ENCODE measurements around the gene ZNF813. TPM values are rescaled to one million over a fixed set of nuclear protein-coding genes. Genes with fewer than 3 reads are reported as not detected.

ZNF813 gene
- total RNA-seq, 1 experiment from 2014 or later: 0.61 TPM

- no peak for TF ChIP-seq CTCF (IDR thresholded peaks at IDR 0.05; ENCODE audit: unreplicated experiment)
- Mint-ChIP-seq H3K27me3 (ENCODE audit: insufficient read depth, unreplicated experiment) (no peaks in the 10 kb centered on the region), H3K4me3 (ENCODE audit: unreplicated experiment) (no peak overlapping the region), H3K36me3 (ENCODE audit: insufficient read depth, unreplicated experiment) (no peaks in the 10 kb centered on the region), H3K4me1 (ENCODE audit: insufficient read depth, unreplicated experiment) (peaks cover 6% of the 10 kb centered on the region), H3K9me3 (ENCODE audit: unreplicated experiment) (peaks cover 15% of the 10 kb centered on the region), H3K27ac (ENCODE audit: low read depth, unreplicated experiment) (no peak overlapping the region)
- intact Hi-C loops (cut with micrococcal nuclease): no loop called here
- ChIA-PET CTCF (interaction anchor here (0.6 kb wide), 1 partner anchor 769 kb away, joined by 3 read pairs; no protein-coding TSS in a partner anchor), POLR2A (interaction anchor here (0.6 kb wide), 1 partner anchor 92 kb away, joined by 5 read pairs; no protein-coding TSS in a partner anchor)
- no TSS peak for BruUV-seq (replicated peaks)
- no peak for DNase-seq (ENCODE audit: unreplicated experiment)
Measured at GRCh38 chr19:53517114-53517741, 49.7 kb downstream of the ZNF813 start.

- Mint-ChIP-seq H3K36me3 (ENCODE audit: insufficient read depth, unreplicated experiment) (no peaks in the 10 kb centered on the region), H3K27me3 (ENCODE audit: insufficient read depth, unreplicated experiment) (no peaks in the 10 kb centered on the region), H3K9me3 (ENCODE audit: unreplicated experiment) (peaks cover 15% of the 10 kb centered on the region), H3K4me1 (ENCODE audit: insufficient read depth, unreplicated experiment) (peaks cover 6% of the 10 kb centered on the region), H3K27ac (ENCODE audit: low read depth, unreplicated experiment) (no peak overlapping the region), H3K4me3 (ENCODE audit: unreplicated experiment) (no peak overlapping the region)
- intact Hi-C loops (cut with micrococcal nuclease): no loop called here
- POLR2A ChIA-PET: no interaction called here
- BruUV-seq (replicated peaks): no TSS peak
- CTCF ChIA-PET: no interaction called here
- TF ChIP-seq CTCF (IDR thresholded peaks at IDR 0.05; ENCODE audit: unreplicated experiment): no peak
- no peak for DNase-seq (ENCODE audit: unreplicated experiment)
Measured at GRCh38 chr19:53518121-53518520, 50.6 kb downstream of the ZNF813 start.

GRCh38 chr19:53518716-53519115 is 51.2 kb downstream of the ZNF813 start:
- no peak for DNase-seq (ENCODE audit: unreplicated experiment)
- ChIA-PET CTCF (interaction anchor here (0.7 kb wide), 1 partner anchor 1127 kb away, joined by 3 read pairs; no protein-coding TSS in a partner anchor), POLR2A (no interaction called here)
- no TSS peak for BruUV-seq (replicated peaks)
- no peak overlapping the region for H3K4me3 Mint-ChIP-seq (ENCODE audit: unreplicated experiment)
- no peak overlapping the region for H3K27ac Mint-ChIP-seq (ENCODE audit: low read depth, unreplicated experiment)
- no peaks in the 10 kb centered on the region for H3K36me3 Mint-ChIP-seq (ENCODE audit: insufficient read depth, unreplicated experiment)
- intact Hi-C loops (cut with micrococcal nuclease): no loop called here
- no peaks in the 10 kb centered on the region for H3K27me3 Mint-ChIP-seq (ENCODE audit: insufficient read depth, unreplicated experiment)
- TF ChIP-seq CTCF (IDR thresholded peaks at IDR 0.05; ENCODE audit: unreplicated experiment): no peak
- peaks cover 15% of the 10 kb centered on the region for H3K9me3 Mint-ChIP-seq (ENCODE audit: unreplicated experiment)
- H3K4me1 Mint-ChIP-seq (ENCODE audit: insufficient read depth, unreplicated experiment): peaks cover 6% of the 10 kb centered on the region

- intact Hi-C loops (cut with micrococcal nuclease): no loop called here
- TF ChIP-seq CTCF (IDR thresholded peaks at IDR 0.05; ENCODE audit: unreplicated experiment): no peak
- DNase-seq (ENCODE audit: unreplicated experiment): no peak
- ChIA-PET CTCF (no interaction called here), POLR2A (no interaction called here)
- Mint-ChIP-seq H3K36me3 (ENCODE audit: insufficient read depth, unreplicated experiment) (no peaks in the 10 kb centered on the region), H3K4me1 (ENCODE audit: insufficient read depth, unreplicated experiment) (peaks cover 6% of the 10 kb centered on the region), H3K9me3 (ENCODE audit: unreplicated experiment) (peaks cover 15% of the 10 kb centered on the region), H3K27ac (ENCODE audit: low read depth, unreplicated experiment) (no peak overlapping the region), H3K4me3 (ENCODE audit: unreplicated experiment) (no peak overlapping the region), H3K27me3 (ENCODE audit: insufficient read depth, unreplicated experiment) (no peaks in the 10 kb centered on the region)
- BruUV-seq (replicated peaks): no TSS peak
Measured at GRCh38 chr19:53519446-53519845, 51.9 kb downstream of the ZNF813 start.
